GM23338 (cell line): ENCODE data around the gene SIRPA. TPM values are rescaled to one million over a fixed set of nuclear protein-coding genes. Genes with fewer than 3 reads are reported as not detected.

Source experiments
- ATAC-seq: fragments of 200-7000 bp; cut with Tn5 transposase; 3 replicates; pipeline ENCODE4 v1.9.1; 2020
- DNase-seq: peaks from one replicate; pipeline ENCODE4 v3.0.0-alpha.2; 2015; ENCODE audit warnings: low spot score
- H2AFZ ChIP-seq: fragments of 200-600 bp; sonication (generic); 2 replicates; pipeline ENCODE4 v1.8.0; 2016; ENCODE audit warnings: antibody characterized with exemption, mild to moderate bottlenecking, moderate library complexity
- H3F3A ChIP-seq: fragments of 200-600 bp; sonication (generic); replicated peaks from 2 replicates; pipeline ENCODE4 v1.8.0; 2017; ENCODE audit warnings: antibody characterized with exemption, mixed run types, low read depth
- H3K27ac ChIP-seq: fragments of 200-600 bp; sonication (generic); 2 replicates; pipeline ENCODE4 v1.6.1; 2016; ENCODE audit warnings: low read depth
- H3K27me3 ChIP-seq: fragments of 200-600 bp; sonication (generic); 2 replicates; pipeline ENCODE4 v1.8.0; 2016; ENCODE audit warnings: mild to moderate bottlenecking, mixed run types, moderate library complexity; ENCODE audit not compliant: insufficient read depth
- H3K36me3 ChIP-seq: fragments of 200-600 bp; sonication (generic); 2 replicates; pipeline ENCODE4 v1.8.0; 2016; ENCODE audit warnings: mild to moderate bottlenecking; ENCODE audit not compliant: insufficient read depth
- H3K4me1 ChIP-seq: fragments of 200-600 bp; sonication (generic); 2 replicates; pipeline ENCODE4 v1.8.0; 2016; ENCODE audit warnings: mild to moderate bottlenecking, moderate library complexity; ENCODE audit not compliant: insufficient read depth
- H3K4me2 ChIP-seq: fragments of 200-600 bp; sonication (generic); 2 replicates; pipeline ENCODE4 v1.7.1; 2017; ENCODE audit warnings: mixed run types
- H3K4me3 ChIP-seq: fragments of 200-600 bp; sonication (generic); 2 replicates; pipeline ENCODE4 v1.6.1; 2016; ENCODE audit warnings: mixed run types
- H3K79me2 ChIP-seq: fragments of 200-600 bp; sonication (generic); replicated peaks from 2 replicates; pipeline ENCODE4 v1.8.0; 2017; ENCODE audit warnings: mild to moderate bottlenecking; ENCODE audit not compliant: insufficient read depth
- H3K9me2 ChIP-seq: fragments of 200-600 bp; sonication (generic); 2 replicates; pipeline ENCODE4 v1.8.0; 2017; ENCODE audit not compliant: insufficient read depth
- H4K20me1 ChIP-seq: fragments of 200-600 bp; sonication (generic); replicated peaks from 2 replicates; pipeline ENCODE4 v1.8.0; 2017; ENCODE audit warnings: mild to moderate bottlenecking; ENCODE audit not compliant: insufficient read depth
- H3K27ac Mint-ChIP-seq: 2 replicates; pipeline ENCODE4 v1.8.0; 2020; ENCODE audit warnings: inconsistent platforms, mild to moderate bottlenecking, moderate library complexity, mixed read lengths
- H3K27me3 Mint-ChIP-seq: 3 replicates; pipeline ENCODE4 v1.8.0; 2022; ENCODE audit warnings: low read depth, mild to moderate bottlenecking, moderate library complexity, mixed read lengths, inconsistent platforms; ENCODE audit not compliant: insufficient read depth, poor library complexity
- H3K36me3 Mint-ChIP-seq: 3 replicates; pipeline ENCODE4 v1.8.0; 2021; ENCODE audit warnings: low read depth, mild to moderate bottlenecking, inconsistent platforms, moderate library complexity, mixed read lengths
- H3K4me1 Mint-ChIP-seq: 3 replicates; pipeline ENCODE4 v1.8.0; 2020; ENCODE audit warnings: mild to moderate bottlenecking, inconsistent platforms, mixed read lengths
- H3K4me3 Mint-ChIP-seq: 3 replicates; pipeline ENCODE4 v1.8.0; 2021; ENCODE audit warnings: moderate library complexity, mild to moderate bottlenecking, inconsistent platforms, mixed read lengths
- H3K9me3 Mint-ChIP-seq: 3 replicates; pipeline ENCODE4 v1.8.0; 2020; ENCODE audit warnings: moderate library complexity, mild to moderate bottlenecking, inconsistent platforms, mixed read lengths
- CREB1 ChIP-seq: fragments of 250-450 bp; sonication (Bioruptor Pico); IDR thresholded peaks from 2 replicates; pipeline ENCODE4 v1.5.0; 2020; ENCODE audit warnings: low read depth, mild to moderate bottlenecking, moderate library complexity
- CTCF ChIP-seq, 2 experiments: fragments of 200-600 bp in 1 of 2; sonication (generic) in 1 of 2; conservative IDR thresholded peaks; 2 replicates each; pipeline versions ENCODE4 v1.5.1 to v1.6.1; 2016 to 2017; ENCODE audit warnings: antibody characterized with exemption in 2 of 2, low read depth in 2 of 2, mild to moderate bottlenecking in 2 of 2, moderate library complexity in 1 of 2
- ETS1 ChIP-seq: IDR thresholded peaks from 2 replicates; pipeline ENCODE4 v1.6.1; 2016; ENCODE audit warnings: antibody characterized with exemption
- EZH2 ChIP-seq: fragments of 200-600 bp; sonication (generic); IDR thresholded peaks from one replicate; pipeline ENCODE4 v1.8.0; 2017; ENCODE audit warnings: antibody characterized with exemption, mild to moderate bottlenecking, low read depth; ENCODE audit not compliant: unreplicated experiment
- JUNB ChIP-seq: IDR thresholded peaks from one replicate; pipeline ENCODE4 v1.6.1; 2016; ENCODE audit warnings: antibody characterized with exemption; ENCODE audit not compliant: unreplicated experiment
- NANOG ChIP-seq: IDR thresholded peaks from 2 replicates; pipeline ENCODE4 v1.6.1; 2016; ENCODE audit warnings: antibody characterized with exemption, borderline replicate concordance
- POLR2AphosphoS5 ChIP-seq: IDR thresholded peaks from 2 replicates; pipeline ENCODE4 v1.6.1; 2016; ENCODE audit warnings: antibody characterized with exemption, low read depth
- STAT1 ChIP-seq: IDR thresholded peaks from one replicate; pipeline ENCODE4 v1.6.1; 2016; ENCODE audit warnings: antibody characterized with exemption; ENCODE audit not compliant: unreplicated experiment
- ZNF331 ChIP-seq: fragments of 250-450 bp; sonication (Bioruptor Pico); IDR thresholded peaks from 2 replicates; pipeline ENCODE4 v1.5.0; 2020; ENCODE audit warnings: low read depth, mild to moderate bottlenecking, moderate library complexity
- ZNF462 ChIP-seq: fragments of 250-450 bp; sonication (Bioruptor Pico); IDR thresholded peaks from 2 replicates; pipeline ENCODE4 v1.5.0; 2020; ENCODE audit warnings: mild to moderate bottlenecking, moderate library complexity
- polyA plus RNA-seq: library from polyadenylated mRNA; unstranded; fragments of >200 nt; fragmentation: Nextera tagmentation; extraction: Ambion mirVana; gene quantifications from 2 replicates; pipeline ENCODE4 v1.2.1, GENCODE V29; 2016
- total RNA-seq: library from RNA; depleted of rRNA; stranded (reverse); fragments of >200 nt; shearing (Covaris generic); gene quantifications from 2 replicates; pipeline ENCODE4 v1.2.3, GENCODE V29; 2014

Gene SIRPA
- total and polyA plus RNA-seq, 2 experiments from 2014 or later, result 1.2 to 2.9 TPM

DNA sequence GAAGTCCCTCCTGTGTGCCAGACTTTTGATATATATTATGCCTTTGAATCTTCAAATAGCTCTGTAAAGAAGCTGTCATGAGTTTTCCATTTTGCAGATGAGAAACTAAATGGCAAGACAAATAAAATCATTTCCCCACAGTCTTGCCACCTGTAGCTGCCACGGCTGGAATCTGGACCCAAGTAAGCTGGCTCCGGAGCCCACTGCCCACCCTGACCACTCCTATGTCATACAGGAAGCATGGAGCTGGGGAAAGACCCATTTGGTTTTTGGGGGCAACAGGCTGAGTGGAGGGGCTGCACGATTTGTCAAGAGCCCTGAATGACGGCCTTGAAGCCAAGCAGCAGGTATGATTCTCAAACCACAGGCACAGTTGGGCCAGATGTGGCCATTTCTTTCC lies 10.0 kb upstream of the SIRPA start:
- Histone ChIP-seq H3K4me2 (no peak overlapping the region), H4K20me1 (no peaks in the 10 kb centered on the region), H3K4me1 (no peaks in the 10 kb centered on the region; the same call in 1 of the 2 replicates), H2AFZ (no peak overlapping the region), H3K27me3 (no peaks in the 10 kb centered on the region), H3K79me2 (no peaks in the 10 kb centered on the region), H3F3A (no peaks in the 10 kb centered on the region), H3K36me3 (no peaks in the 10 kb centered on the region), H3K27ac (no peak overlapping the region), H3K9me2 (no peaks in the 10 kb centered on the region), H3K4me3 (no peak overlapping the region)
- TF ChIP-seq JUNB (no peak), STAT1 (no peak), CREB1 (CRISPR knock-in tag) (no peak), CTCF (conservative IDR thresholded peaks at IDR 0.05; ENCODE audit: low read depth in 2 of 2) (no peak), ETS1 (no peak), NANOG (no peak), EZH2 (no peak), ZNF462 (CRISPR knock-in tag) (no peak), ZNF331 (CRISPR knock-in tag) (no peak), POLR2AphosphoS5 (no peak)
- Mint-ChIP-seq H3K27me3 (peaks cover 4% of the 10 kb centered on the region), H3K4me1 (peaks cover 18% of the 10 kb centered on the region), H3K27ac (no peak overlapping the region), H3K36me3 (no peaks in the 10 kb centered on the region), H3K9me3 (no peaks in the 10 kb centered on the region), H3K4me3 (no peak overlapping the region)
- no peak for DNase-seq
- no peak for ATAC-seq
